H1 (cell line): Measurements from ENCODE around the gene RAB24. TPM values are rescaled to one million over a fixed set of nuclear protein-coding genes. Genes with fewer than 3 reads are reported as not detected.

Experiments
- CTCF ChIA-PET: fragments of 300-600 bp; sonication (Branson Sonifier 250); formaldehyde crosslinking; loops from one replicate; lab custom pipeline; 2021; ENCODE audit not compliant: partially characterized antibody; lab: Charles Lee
- POLR2A ChIA-PET: fragments of 300-600 bp; sonication (Branson Sonifier 250); formaldehyde crosslinking; loops from one replicate; lab custom pipeline; 2021; ENCODE audit warnings: inconsistent platforms; ENCODE audit not compliant: partially characterized antibody; lab: Charles Lee
- DNase-seq, 2 experiments: peaks; one replicate each; pipeline versions ENCODE4 v3.0.0 to v3.0.0-alpha.2; 2010 to 2022; ENCODE audit warnings: low spot score in 2 of 2, low read depth in 1 of 2, mixed read lengths in 1 of 2
- FAIRE-seq: peaks from 2 replicates; lab custom pipeline; 2011; peaks lifted over from hg19 to GRCh38; lab: Jason Lieb, UNC
- H2AFZ ChIP-seq: 2 replicates; pipeline ENCODE4 v1.8.1; 2012; ENCODE audit warnings: low read length, inconsistent platforms
- H2AK5ac ChIP-seq: 2 replicates; pipeline ENCODE4 v1.6.1; 2013; ENCODE audit warnings: low read depth, low read length
- H2BK120ac ChIP-seq: replicated peaks from 2 replicates; pipeline ENCODE3; 2013; ENCODE audit warnings: low read depth, low read length, inconsistent platforms
- H2BK12ac ChIP-seq: 2 replicates; pipeline ENCODE4 v1.6.1; 2013; ENCODE audit warnings: low read depth, low read length
- H2BK15ac ChIP-seq: 2 replicates; pipeline ENCODE4 v1.6.1; 2013; ENCODE audit warnings: low read length
- H2BK20ac ChIP-seq: 2 replicates; pipeline ENCODE4 v1.6.1; 2013; ENCODE audit warnings: low read length
- H2BK5ac ChIP-seq: 2 replicates; pipeline ENCODE4 v1.6.1; 2013; ENCODE audit warnings: low read depth, low read length
- H3K14ac ChIP-seq: 2 replicates; pipeline ENCODE4 v1.6.1; 2013; ENCODE audit warnings: inconsistent platforms; ENCODE audit not compliant: insufficient read length
- H3K18ac ChIP-seq: 2 replicates; pipeline ENCODE4 v1.6.1; 2013; ENCODE audit warnings: low read length; ENCODE audit errors: extremely low read depth
- H3K23ac ChIP-seq: 2 replicates; pipeline ENCODE4 v1.6.1; 2013; ENCODE audit warnings: inconsistent platforms; ENCODE audit not compliant: insufficient read length
- H3K23me2 ChIP-seq: 2 replicates; pipeline ENCODE4 v1.6.1; 2013; ENCODE audit warnings: low read depth, low read length
- H3K27ac ChIP-seq: 2 replicates; pipeline ENCODE4 v1.6.1; 2011; ENCODE audit warnings: low read depth, low read length, inconsistent platforms
- H3K27me3 ChIP-seq, 4 experiments: replicated peaks in 1 of 4; 1 replicate in 1 of 4; 2 replicates in 3 of 4; pipeline versions ENCODE4 v1.6.1 to v1.8.1; 2011 to 2013; ENCODE audit warnings: low read length in 3 of 4, mild to moderate bottlenecking in 3 of 4, inconsistent platforms in 2 of 4, mixed read lengths in 2 of 4, moderate library complexity in 1 of 4; ENCODE audit not compliant: control insufficient read depth in 3 of 4, insufficient read depth in 3 of 4; ENCODE audit errors: extremely low read depth in 1 of 4
- H3K36me3 ChIP-seq, 4 experiments: 2 replicates each; pipeline versions ENCODE4 v1.6.1 to v1.8.1; 2011 to 2013; ENCODE audit warnings: mild to moderate bottlenecking in 4 of 4, low read length in 3 of 4, moderate library complexity in 2 of 4, control low read depth in 1 of 4, inconsistent platforms in 1 of 4; ENCODE audit not compliant: insufficient read depth in 4 of 4, control insufficient read depth in 2 of 4
- H3K4ac ChIP-seq: replicated peaks from 2 replicates; pipeline ENCODE3; 2013; ENCODE audit warnings: low read length, low read depth, mixed read lengths, inconsistent platforms; ENCODE audit not compliant: insufficient read length
- H3K4me1 ChIP-seq, 4 experiments: replicated peaks in 1 of 4; 1 replicate in 1 of 4; 2 replicates in 3 of 4; pipeline versions ENCODE4 v1.6.1 to v1.8.1; 2011 to 2013; ENCODE audit warnings: low read length in 3 of 4, inconsistent platforms in 2 of 4, mixed read lengths in 1 of 4; ENCODE audit not compliant: insufficient read depth in 4 of 4, control insufficient read depth in 3 of 4
- H3K4me2 ChIP-seq, 2 experiments: 2 replicates each; pipeline versions ENCODE4 v1.6.1 to v1.8.1; 2011 to 2013; ENCODE audit warnings: low read depth in 2 of 2, low read length in 2 of 2, control low read depth in 1 of 2, inconsistent platforms in 1 of 2, mild to moderate bottlenecking in 1 of 2; ENCODE audit not compliant: insufficient read depth in 1 of 2
- H3K4me3 ChIP-seq, 4 experiments: fragments of 200-600, 300-600 bp in 1 of 4; sonication (generic), shearing (Covaris generic), sonication (Bioruptor Twin) in 1 of 4; 2 replicates each; pipeline versions ENCODE4 v1.5.1 to v1.8.1; 2011 to 2016; ENCODE audit warnings: low read length in 4 of 4, low read depth in 3 of 4, control low read depth in 2 of 4, inconsistent platforms in 2 of 4, mild to moderate bottlenecking in 2 of 4, mixed read lengths in 1 of 4, moderate library complexity in 1 of 4; ENCODE audit not compliant: insufficient read depth in 2 of 4; ENCODE audit errors: extremely low read depth in 1 of 4
- H3K56ac ChIP-seq: replicated peaks from 2 replicates; pipeline ENCODE3; 2013; ENCODE audit warnings: low read depth, mild to moderate bottlenecking, mixed read lengths, low read length, inconsistent platforms; ENCODE audit not compliant: insufficient read length
- H3K79me1 ChIP-seq: 2 replicates; pipeline ENCODE4 v1.6.1; 2013; ENCODE audit warnings: low read depth, low read length, control low read depth
- H3K79me2 ChIP-seq, 2 experiments: 2 replicates each; pipeline versions ENCODE4 v1.6.1 to v1.8.1; 2012 to 2013; ENCODE audit warnings: low read length in 2 of 2, mild to moderate bottlenecking in 2 of 2, inconsistent platforms in 1 of 2; ENCODE audit not compliant: insufficient read depth in 2 of 2, control insufficient read depth in 1 of 2
- H3K9ac ChIP-seq, 4 experiments: replicated peaks in 1 of 4; 1 replicate in 1 of 4; 2 replicates in 3 of 4; pipeline versions ENCODE4 v1.6.1 to v1.8.1; 2011 to 2013; ENCODE audit warnings: low read depth in 3 of 4, low read length in 3 of 4, control low read depth in 2 of 4, mild to moderate bottlenecking in 2 of 4, moderate library complexity in 2 of 4, inconsistent platforms in 1 of 4; ENCODE audit errors: extremely low read depth in 1 of 4
- H3K9me3 ChIP-seq, 2 experiments: 2 replicates each; pipeline versions ENCODE4 v1.6.1 to v1.8.1; 2012 to 2013; ENCODE audit warnings: mild to moderate bottlenecking in 2 of 2, moderate library complexity in 2 of 2, control low read depth in 1 of 2, inconsistent platforms in 1 of 2, low read depth in 1 of 2, low read length in 1 of 2, mixed read lengths in 1 of 2; ENCODE audit not compliant: insufficient read depth in 2 of 2
- H4K20me1 ChIP-seq, 2 experiments: replicated peaks in 1 of 2; 2 replicates each; pipeline versions ENCODE3 to v1.8.1; 2011 to 2013; ENCODE audit warnings: inconsistent platforms in 2 of 2, low read length in 2 of 2, mild to moderate bottlenecking in 1 of 2; ENCODE audit not compliant: insufficient read depth in 2 of 2, control insufficient read depth in 1 of 2
- H4K5ac ChIP-seq: 2 replicates; pipeline ENCODE4 v1.6.1; 2013; ENCODE audit warnings: low read length, low read depth, mixed read lengths, inconsistent platforms; ENCODE audit not compliant: insufficient read length
- H4K8ac ChIP-seq: 2 replicates; pipeline ENCODE4 v1.8.0; 2013; ENCODE audit warnings: mild to moderate bottlenecking, moderate library complexity, low read length, inconsistent platforms; ENCODE audit not compliant: insufficient read depth; ENCODE audit errors: extremely low read depth
- H4K91ac ChIP-seq: replicated peaks from 2 replicates; pipeline ENCODE3; 2013; ENCODE audit warnings: low read length, mixed read lengths, inconsistent platforms; ENCODE audit not compliant: insufficient read length
- BRCA1 ChIP-seq: IDR thresholded peaks from 2 replicates; pipeline ENCODE4 v1.6.1; 2012; ENCODE audit warnings: low read depth, low read length, improper control_type of control experiment
- CBX8 ChIP-seq: fragments of 300-800, 300-1000 bp; sonication (generic); IDR thresholded peaks from 2 replicates; pipeline ENCODE4 v1.7.1; 2016; ENCODE audit warnings: low read depth, low read length, borderline replicate concordance
- CHD1 ChIP-seq: IDR thresholded peaks from 2 replicates; pipeline ENCODE4 v1.6.1; 2012; ENCODE audit warnings: low read depth, low read length, improper control_type of control experiment
- CREB1 ChIP-seq: IDR thresholded peaks from 2 replicates; pipeline ENCODE4 v1.6.1; 2012; ENCODE audit warnings: inconsistent platforms
- EGR1 ChIP-seq: IDR thresholded peaks from 2 replicates; pipeline ENCODE4 v1.6.1; 2011; ENCODE audit warnings: low read depth, low read length, borderline replicate concordance
- KDM4A ChIP-seq: IDR thresholded peaks from one replicate; pipeline ENCODE4 v1.7.1; 2012; ENCODE audit warnings: low read depth, mild to moderate bottlenecking, moderate library complexity, low read length, inconsistent platforms; ENCODE audit not compliant: severe bottlenecking
- NANOG ChIP-seq: IDR thresholded peaks from 2 replicates; pipeline ENCODE4 v1.6.1; 2011; ENCODE audit warnings: low read length, low read depth, mild to moderate bottlenecking, inconsistent platforms; ENCODE audit not compliant: insufficient read depth, poor library complexity, severe bottlenecking
- NRF1 ChIP-seq: IDR thresholded peaks from 2 replicates; pipeline ENCODE4 v1.6.1; 2011; ENCODE audit warnings: mild to moderate bottlenecking, low read depth, low read length, improper control_type of control experiment
- RAD21 ChIP-seq, 2 experiments: IDR thresholded peaks in 1 of 2; conservative IDR thresholded peaks in 1 of 2; 2 replicates each; pipeline ENCODE4 v1.6.1; 2011; ENCODE audit warnings: low read depth in 2 of 2, low read length in 2 of 2, improper control_type of control experiment in 1 of 2, inconsistent platforms in 1 of 2, mild to moderate bottlenecking in 1 of 2, moderate library complexity in 1 of 2
- SP1 ChIP-seq: IDR thresholded peaks from 2 replicates; pipeline ENCODE4 v1.6.1; 2011; ENCODE audit warnings: low read depth, low read length
- SP2 ChIP-seq: IDR thresholded peaks from 2 replicates; pipeline ENCODE4 v1.6.1; 2012; ENCODE audit warnings: mild to moderate bottlenecking, low read length, inconsistent platforms
- SP4 ChIP-seq: IDR thresholded peaks from 2 replicates; pipeline ENCODE4 v1.6.1; 2012; ENCODE audit warnings: low read length, inconsistent platforms
- TCF12 ChIP-seq: IDR thresholded peaks from 2 replicates; pipeline ENCODE4 v1.6.1; 2011; ENCODE audit warnings: low read depth, mild to moderate bottlenecking, low read length
- YY1 ChIP-seq: IDR thresholded peaks from 2 replicates; pipeline ENCODE4 v1.6.1; 2011; ENCODE audit warnings: low read depth, mild to moderate bottlenecking, low read length
- ZNF274 ChIP-seq: IDR thresholded peaks from 2 replicates; pipeline ENCODE4 v1.7.0; 2012; ENCODE audit warnings: low read length, borderline replicate concordance; ENCODE audit errors: extremely low read depth
- WGBS, 2 experiments: shearing (Covaris generic) in 1 of 2; methylation state at CpG; one replicate each; pipeline versions ENCODE4 v1.1.6 to v1.1.7; 2013 to 2015; ENCODE audit warnings: low lambda C conversion rate in 2 of 2, mixed read lengths in 2 of 2, inconsistent platforms in 1 of 2, low coverage in 1 of 2, missing lambda C conversion rate in 1 of 2; ENCODE audit not compliant: insufficient replicate concordance in 2 of 2, insufficient coverage in 1 of 2, insufficient read length in 1 of 2; ENCODE audit errors: extremely low coverage in 1 of 2, missing lambda C conversion rate in 1 of 2; 5-methylcytosine and 5-hydroxymethylcytosine counted together
- polyA plus RNA-seq, 7 experiments: library from polyadenylated mRNA; depleted of rRNA in 3 of 7; stranded (reverse) in 5 of 7; unstranded in 2 of 7; fragments of >200 nt in 5 of 7; fragments of 200-250 nt in 2 of 7; gene quantifications; 1 replicate in 5 of 7; 2 replicates in 1 of 7; 4 replicates in 1 of 7; pipeline versions ENCODE4 v1.2.1 to v1.2.3, GENCODE V29; 2011 to 2013; ENCODE audit warnings: missing spikeins in 2 of 7, mixed read lengths in 2 of 7
- total RNA-seq: library from RNA; stranded (reverse); fragmentation: NEBNext Ultra II Directional; extraction: Animal tissue kit (Norgen Biotek cat#: 25700); gene quantifications from 2 replicates; pipeline ENCODE4 v1.2.1, GENCODE V29; 2021

Gene RAB24
- total and polyA plus RNA-seq, 2 of the 8 experiments (the other 6 are each of a cell fraction or from before 2014, with no cell fraction given), result 18.8 to 33.8 TPM

- Histone ChIP-seq H2AK5ac (no peak overlapping the region), H3K4me3 (no peak overlapping the region), H3K9ac (no peak overlapping the region), H3K4me2 (no peak overlapping the region), H3K56ac (no peak overlapping the region), H3K79me2 (no peaks in the 10 kb centered on the region), H2AFZ (no peak overlapping the region), H3K4ac (no peak overlapping the region), H3K27ac (no peak overlapping the region), H3K9me3 (no peaks in the 10 kb centered on the region), H3K36me3 (no peaks in the 10 kb centered on the region), H3K4me1 (peaks cover 0 to 13% (median 7%) of the 10 kb centered on the region in 4 experiments; a peak in 6 of 7 replicates), H2BK12ac (no peak overlapping the region), H3K14ac (no peak overlapping the region), H4K91ac (no peak overlapping the region), H3K23me2 (peaks cover 11% of the 10 kb centered on the region), H4K8ac (no peak overlapping the region), H3K23ac (no peak overlapping the region), H3K18ac (no peak overlapping the region), H4K5ac (no peak overlapping the region), H2BK15ac (no peak overlapping the region), H3K27me3 (no peaks in the 10 kb centered on the region), H2BK20ac (no peak overlapping the region), H3K79me1 (no peaks in the 10 kb centered on the region), H4K20me1 (no peaks in the 10 kb centered on the region), H2BK5ac (no peak overlapping the region), H2BK120ac (no peak overlapping the region)
- DNase-seq (no peak), FAIRE-seq (no peak)
- CTCF ChIA-PET, result interaction anchor here (0.9 to 16.6 kb wide), 12 partner anchors 9 to 177 kb away, joined by 3 to 251 read pairs (median 8); partner anchors contain the start of gene LMAN2
- WGBS, 2 experiments, result 90% methylated on average over 3 of the region's 3 CpGs; no CpG with 5 or more reads in 1 of the 2 experiments
- POLR2A ChIA-PET, result interaction anchor here (1.0 to 2.9 kb wide), 6 partner anchors 13 to 129 kb away, joined by 3 to 10 read pairs (median 3); partner anchors contain the start of gene LMAN2
- no peak for TF ChIP-seq ZNF274
- TF ChIP-seq NANOG, result no peak
- no peak for TF ChIP-seq YY1
- no peak for TF ChIP-seq SP4
- no peak for TF ChIP-seq CREB1
- no peak for TF ChIP-seq RAD21 (IDR thresholded peaks at IDR 0.05 in 1 of 2, conservative IDR thresholded peaks at IDR 0.05 in 1 of 2; ENCODE audit: low read depth in 2 of 2, low read length in 2 of 2)
- TF ChIP-seq NRF1, result no peak
- no peak for TF ChIP-seq SP1
- no peak for TF ChIP-seq BRCA1
- TF ChIP-seq TCF12, result no peak
- TF ChIP-seq EGR1, result no peak
- no peak for TF ChIP-seq SP2
- no peak for TF ChIP-seq CHD1
- TF ChIP-seq CBX8, result no peak
- no peak for TF ChIP-seq KDM4A
These were observed 12.5 kb upstream of the RAB24 start for GRCh38 chr5:177316005-177316404.
